Measurements from ENCODE around the gene BEGAIN. TPM values are rescaled to one million over a fixed set of nuclear protein-coding genes. Genes with fewer than 3 reads are reported as not detected.

The BEGAIN gene
- total and polyA plus RNA-seq, 2 of the 8 experiments (the other 6 are each of a cell fraction or from before 2014, with no cell fraction given), result 2.9 to 3.0 TPM

- no peak for TF ChIP-seq TAF7 (optimal IDR thresholded peaks at IDR 0.05; ENCODE audit: borderline replicate concordance, low read depth, low read length)
- no peak for TF ChIP-seq NRF1 (IDR thresholded peaks at IDR 0.05; ENCODE audit: low read depth, low read length)
- TF ChIP-seq SUZ12 (IDR thresholded peaks at IDR 0.05; ENCODE audit: low read length), result no peak
- TF ChIP-seq TEAD4 (IDR thresholded peaks at IDR 0.05; ENCODE audit: low read depth, low read length), result no peak
- no peak for TF ChIP-seq JUN (IDR thresholded peaks at IDR 0.05; ENCODE audit: low read depth, low read length)
- no peak for TF ChIP-seq ATF3 (IDR thresholded peaks at IDR 0.05; ENCODE audit: insufficient read depth, low read depth, low read length)
- no peak for TF ChIP-seq KDM1A (IDR thresholded peaks at IDR 0.05; ENCODE audit: borderline replicate concordance, low read length)
Observed at GRCh38 chr14:100549834-100550625, 37.2 kb downstream of the BEGAIN start (continued).

Data from H1 (cell line).